Liver (tissue), 9 donors: ENCODE data around the gene TBCD. TPM values are rescaled to one million over a fixed set of nuclear protein-coding genes. Genes with fewer than 3 reads are reported as not detected.

Experiments
- DNase-seq: peaks from one replicate; pipeline ENCODE4 v3.0.0-alpha.2; 2017; ENCODE audit warnings: low spot score
- H3K27ac ChIP-seq, 2 donors: one replicate each; pipeline ENCODE4 v1.7.0; 2013; ENCODE audit warnings: inconsistent platforms in 2 of 2, low read length in 2 of 2, control low read depth in 1 of 2, low read depth in 1 of 2, mild to moderate bottlenecking in 1 of 2
- H3K27me3 ChIP-seq, 4 donors: one replicate each; pipeline versions ENCODE4 v1.6.1 to v1.7.0; 2013; ENCODE audit warnings: low read length in 3 of 4, inconsistent platforms in 1 of 4, mild to moderate bottlenecking in 1 of 4, moderate library complexity in 1 of 4; ENCODE audit not compliant: control insufficient read depth in 4 of 4, insufficient read depth in 4 of 4
- H3K36me3 ChIP-seq, 4 donors: one replicate each; pipeline versions ENCODE4 v1.6.1 to v1.7.0; 2013; ENCODE audit warnings: low read length in 3 of 4, mild to moderate bottlenecking in 3 of 4, low read depth in 1 of 4, moderate library complexity in 1 of 4; ENCODE audit not compliant: control insufficient read depth in 4 of 4, insufficient read depth in 3 of 4
- H3K4me1 ChIP-seq, 4 donors: one replicate each; pipeline versions ENCODE4 v1.6.1 to v1.7.0; 2013; ENCODE audit warnings: low read length in 3 of 4, mild to moderate bottlenecking in 3 of 4, moderate library complexity in 1 of 4; ENCODE audit not compliant: control insufficient read depth in 4 of 4, insufficient read depth in 4 of 4
- H3K4me3 ChIP-seq, 3 donors: one replicate each; pipeline versions ENCODE4 v1.6.1 to v1.7.0; 2013; ENCODE audit warnings: low read length in 3 of 3, control low read depth in 1 of 3, low read depth in 1 of 3, mild to moderate bottlenecking in 1 of 3
- H3K9ac ChIP-seq, 2 donors: one replicate each; pipeline ENCODE4 v1.7.0; 2013; ENCODE audit warnings: low read length in 2 of 2, mild to moderate bottlenecking in 2 of 2, moderate library complexity in 2 of 2, control low read depth in 1 of 2, low read depth in 1 of 2
- H3K9me3 ChIP-seq, 4 donors: one replicate each; pipeline versions ENCODE4 v1.6.1 to v1.7.0; 2013; ENCODE audit warnings: low read length in 3 of 4; ENCODE audit not compliant: control insufficient read depth in 4 of 4
- EGR1 ChIP-seq, 2 donors: IDR thresholded peaks; 2 replicates each; pipeline ENCODE4 v1.6.1; 2016 to 2018; ENCODE audit warnings: antibody characterized with exemption in 2 of 2, low read depth in 2 of 2
- FOXA1 ChIP-seq: IDR thresholded peaks from 2 replicates; pipeline ENCODE4 v1.6.1; 2016; ENCODE audit warnings: antibody characterized with exemption
- FOXA2 ChIP-seq: IDR thresholded peaks from 2 replicates; pipeline ENCODE4 v1.6.1; 2016; ENCODE audit warnings: antibody characterized with exemption
- GABPA ChIP-seq, 2 donors: IDR thresholded peaks in 1 of 2; conservative IDR thresholded peaks in 1 of 2; 2 replicates each; pipeline ENCODE4 v1.6.1; 2016; ENCODE audit warnings: antibody characterized with exemption in 2 of 2, mild to moderate bottlenecking in 1 of 2, moderate library complexity in 1 of 2
- HNF4A ChIP-seq, 2 donors: conservative IDR thresholded peaks; 2 replicates each; pipeline ENCODE4 v1.6.1; 2016; ENCODE audit warnings: antibody characterized with exemption in 2 of 2, mild to moderate bottlenecking in 2 of 2
- HNF4G ChIP-seq: IDR thresholded peaks from 2 replicates; pipeline ENCODE4 v1.6.1; 2016; ENCODE audit warnings: antibody characterized with exemption
- JUND ChIP-seq, 2 donors: IDR thresholded peaks; 2 replicates each; pipeline ENCODE4 v1.6.1; 2016; ENCODE audit warnings: antibody characterized with exemption in 2 of 2
- NR2F2 ChIP-seq: IDR thresholded peaks from 2 replicates; pipeline ENCODE4 v1.6.1; 2016; ENCODE audit warnings: antibody characterized with exemption
- RAD21 ChIP-seq, 2 donors: IDR thresholded peaks; 2 replicates each; pipeline ENCODE4 v1.6.1; 2016; ENCODE audit warnings: antibody characterized with exemption in 2 of 2, mild to moderate bottlenecking in 2 of 2
- RXRA ChIP-seq, 2 donors: IDR thresholded peaks; 2 replicates each; pipeline ENCODE4 v1.6.1; 2017 to 2018; ENCODE audit warnings: antibody characterized with exemption in 2 of 2, mild to moderate bottlenecking in 1 of 2
- SP1 ChIP-seq: IDR thresholded peaks from 2 replicates; pipeline ENCODE4 v1.6.1; 2018; ENCODE audit warnings: antibody characterized with exemption, mild to moderate bottlenecking
- YY1 ChIP-seq: IDR thresholded peaks from 2 replicates; pipeline ENCODE4 v1.6.1; 2016; ENCODE audit warnings: antibody characterized with exemption, mild to moderate bottlenecking
- WGBS: extraction: QIAGEN DNeasy Blood & Tissue Kit; methylation state at CpG from one replicate; pipeline ENCODE4 v1.1.7; 2013; 5-methylcytosine and 5-hydroxymethylcytosine counted together
- polyA plus RNA-seq, 2 donors: library from polyadenylated mRNA; stranded (reverse) in 1 of 2; unstranded in 1 of 2; fragments of 200-250 nt in 1 of 2; fragments of >200 nt in 1 of 2; fragmentation: Nextera tagmentation in 1 of 2; extraction: Ambion mirVana in 1 of 2; gene quantifications; one replicate each; pipeline versions ENCODE4 v1.2.1 to v1.2.3, GENCODE V29; 2013 to 2015
- total RNA-seq, 2 donors: library from RNA; depleted of rRNA; stranded (reverse); fragments of >200 nt; gene quantifications; one replicate each; pipeline ENCODE4 v1.2.3, GENCODE V29; 2014
- TF ChIP-seq, protein P1 (sequence below): IDR thresholded peaks from 2 replicates; pipeline ENCODE4 v1.6.1; 2016; ENCODE audit warnings: antibody characterized with exemption
- TF ChIP-seq, protein P2 (sequence below): IDR thresholded peaks from 2 replicates; pipeline ENCODE4 v1.6.1; 2016; ENCODE audit warnings: antibody characterized with exemption
- TF ChIP-seq, protein P3 (sequence below): IDR thresholded peaks from 2 replicates; pipeline ENCODE4 v1.6.1; 2016; ENCODE audit warnings: antibody characterized with exemption, mild to moderate bottlenecking
- TF ChIP-seq, protein P4 (sequence below): IDR thresholded peaks from 2 replicates; pipeline ENCODE4 v1.6.1; 2016; ENCODE audit warnings: antibody characterized with exemption
- TF ChIP-seq, protein P5 (sequence below): fragments of 150-350 bp; IDR thresholded peaks from 2 replicates; pipeline ENCODE4 v1.5.1; 2017; ENCODE audit warnings: improper control_type of control experiment, low read depth, low read length; ENCODE audit not compliant: missing input control
- donor health status: healthy.
- donor health status: healthy.
- donor health status: healthy.
- donor health status: healthy.
- donor health status: healthy.

Gene TBCD
- total and polyA plus RNA-seq, 4 donors = 29.8 to 42.2 (median 33.0) TPM

DNA sequence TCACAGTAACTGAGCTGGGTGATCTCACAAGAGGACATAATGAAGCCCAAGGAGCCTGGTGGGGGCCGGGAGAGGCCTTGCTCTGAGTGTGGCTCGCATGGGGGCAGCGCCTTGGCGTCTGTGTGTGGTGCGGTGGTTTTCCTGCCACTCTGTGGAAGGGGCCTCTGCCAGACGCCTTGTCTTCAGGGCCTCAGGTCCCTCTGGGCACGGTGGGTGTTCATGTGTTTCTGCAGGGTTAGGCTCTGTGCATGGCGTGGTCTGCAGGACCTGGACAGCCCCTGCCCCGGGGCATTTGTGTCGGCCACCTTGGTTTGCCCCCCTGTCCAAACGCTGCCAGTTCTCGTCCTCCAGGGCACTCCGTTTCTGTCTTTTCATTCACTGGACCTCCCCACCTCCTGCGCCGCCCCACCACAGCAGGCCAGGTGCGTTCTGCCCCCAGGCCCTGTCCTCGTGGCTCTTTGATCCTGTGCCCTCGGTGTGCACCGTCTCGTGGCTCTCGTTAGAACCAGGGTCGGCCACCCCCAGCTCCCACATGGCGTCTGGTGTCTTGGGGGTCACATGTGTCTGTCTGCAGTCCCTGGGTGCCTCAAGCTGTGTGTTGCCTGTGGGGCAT is 131.7 kb downstream of the TBCD start:
- no peak for DNase-seq
- Histone ChIP-seq H3K9ac (no peak overlapping the region), H3K4me3 (no peak overlapping the region), H3K4me1 (peaks cover 1 to 10% (median 5%) of the 10 kb centered on the region in 4 donors), H3K27ac (no peak overlapping the region), H3K27me3 (no peaks in the 10 kb centered on the region), H3K9me3 (no peaks in the 10 kb centered on the region), H3K36me3 (no peaks in the 10 kb centered on the region)
- TF ChIP-seq, protein P1, sequence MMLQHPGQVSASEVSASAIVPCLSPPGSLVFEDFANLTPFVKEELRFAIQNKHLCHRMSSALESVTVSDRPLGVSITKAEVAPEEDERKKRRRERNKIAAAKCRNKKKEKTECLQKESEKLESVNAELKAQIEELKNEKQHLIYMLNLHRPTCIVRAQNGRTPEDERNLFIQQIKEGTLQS = no peak
- TF ChIP-seq HNF4A (conservative IDR thresholded peaks at IDR 0.05) (no peak), GABPA (IDR thresholded peaks at IDR 0.05 in 1 of 2, conservative IDR thresholded peaks at IDR 0.05 in 1 of 2) (no peak), NR2F2 (no peak), SP1 (no peak), RAD21 (IDR thresholded peaks at IDR 0.05) (no peak), EGR1 (IDR thresholded peaks at IDR 0.05; ENCODE audit: low read depth in 2 of 2) (no peak), RXRA (IDR thresholded peaks at IDR 0.05) (no peak)
- 89% methylated on average over 23 of the region's 23 CpGs for WGBS

DNA sequence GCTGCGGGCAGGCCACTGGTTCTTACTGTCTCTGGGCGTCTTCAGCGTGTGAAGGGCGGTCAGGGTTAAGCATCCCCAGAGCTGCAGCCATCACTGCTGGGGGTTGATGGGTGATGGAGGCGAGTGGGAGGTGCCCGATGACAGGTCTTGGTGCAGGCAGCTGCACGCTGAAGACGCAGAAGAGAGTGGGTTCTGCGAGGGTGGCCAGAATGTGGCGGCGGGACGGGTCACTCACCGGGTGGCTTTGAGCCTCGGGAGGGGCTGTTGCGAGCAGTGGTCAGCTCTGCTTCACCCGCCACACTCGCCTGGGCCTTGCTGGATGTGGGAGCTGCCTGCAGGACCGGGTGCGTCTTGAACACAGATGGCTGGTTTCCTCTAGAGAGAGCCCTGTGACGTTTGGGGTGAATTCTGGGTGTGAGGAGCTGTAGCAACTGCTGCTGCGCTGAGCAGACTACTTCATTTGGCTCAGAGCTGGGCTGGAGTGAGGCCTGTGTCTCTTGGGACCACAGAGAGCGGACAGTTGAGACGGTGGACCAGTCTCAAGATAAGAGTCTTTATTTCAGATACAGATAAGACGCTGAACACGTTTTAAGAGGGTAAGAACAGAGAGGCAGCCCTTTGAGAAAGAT is 132.6 kb downstream of the TBCD start:
- no peaks in the 10 kb centered on the region for H3K27me3 ChIP-seq
- H3K36me3 ChIP-seq = no peaks in the 10 kb centered on the region
- H3K4me3 ChIP-seq = no peak overlapping the region
- TF ChIP-seq, protein P2, sequence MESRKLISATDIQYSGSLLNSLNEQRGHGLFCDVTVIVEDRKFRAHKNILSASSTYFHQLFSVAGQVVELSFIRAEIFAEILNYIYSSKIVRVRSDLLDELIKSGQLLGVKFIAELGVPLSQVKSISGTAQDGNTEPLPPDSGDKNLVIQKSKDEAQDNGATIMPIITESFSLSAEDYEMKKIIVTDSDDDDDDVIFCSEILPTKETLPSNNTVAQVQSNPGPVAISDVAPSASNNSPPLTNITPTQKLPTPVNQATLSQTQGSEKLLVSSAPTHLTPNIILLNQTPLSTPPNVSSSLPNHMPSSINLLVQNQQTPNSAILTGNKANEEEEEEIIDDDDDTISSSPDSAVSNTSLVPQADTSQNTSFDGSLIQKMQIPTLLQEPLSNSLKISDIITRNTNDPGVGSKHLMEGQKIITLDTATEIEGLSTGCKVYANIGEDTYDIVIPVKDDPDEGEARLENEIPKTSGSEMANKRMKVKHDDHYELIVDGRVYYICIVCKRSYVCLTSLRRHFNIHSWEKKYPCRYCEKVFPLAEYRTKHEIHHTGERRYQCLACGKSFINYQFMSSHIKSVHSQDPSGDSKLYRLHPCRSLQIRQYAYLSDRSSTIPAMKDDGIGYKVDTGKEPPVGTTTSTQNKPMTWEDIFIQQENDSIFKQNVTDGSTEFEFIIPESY = no peak
- TF ChIP-seq RAD21 (IDR thresholded peaks at IDR 0.05) (no peak), FOXA2 (no peak), YY1 (no peak), HNF4A (conservative IDR thresholded peaks at IDR 0.05) (no peak), GABPA (IDR thresholded peaks at IDR 0.05 in 1 of 2, conservative IDR thresholded peaks at IDR 0.05 in 1 of 2) (no peak)
- TF ChIP-seq, protein P1 = no peak
- WGBS = 89% methylated on average over 25 of the region's 25 CpGs
- no peak for DNase-seq
- peaks cover 8 to 19% (median 12%) of the 10 kb centered on the region in 4 donors for H3K4me1 ChIP-seq
- H3K27ac ChIP-seq = no peak overlapping the region
- no peak overlapping the region for H3K9ac ChIP-seq
- H3K9me3 ChIP-seq = no peaks in the 10 kb centered on the region

DNA sequence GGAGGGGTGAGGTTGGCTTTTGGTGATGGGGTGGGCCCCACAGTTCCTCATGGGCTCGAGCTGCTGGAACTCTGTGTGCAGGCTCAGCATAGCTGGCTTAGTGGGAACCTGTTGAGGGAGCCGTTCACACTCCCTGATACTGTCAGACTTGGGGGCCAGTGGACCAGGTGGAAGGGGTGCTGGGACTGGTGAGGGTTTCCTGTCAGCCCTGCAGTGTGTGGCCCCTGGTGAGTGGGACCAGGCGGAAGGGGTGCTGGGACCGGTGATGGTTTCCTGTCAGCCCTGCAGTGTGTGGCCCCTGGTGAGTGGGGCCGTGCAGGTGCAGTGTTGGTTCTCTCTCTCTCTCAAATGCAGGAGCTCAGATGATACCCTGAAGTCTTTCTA is 133.1 kb downstream of the TBCD start:
- Histone ChIP-seq H3K36me3 (no peaks in the 10 kb centered on the region), H3K4me3 (no peak overlapping the region), H3K4me1 (peaks cover 10 to 24% (median 17%) of the 10 kb centered on the region in 4 donors), H3K9me3 (no peaks in the 10 kb centered on the region), H3K27me3 (no peaks in the 10 kb centered on the region), H3K27ac (no peak overlapping the region), H3K9ac (no peak overlapping the region)
- 86% methylated on average over 5 of the region's 5 CpGs for WGBS
- no peak for DNase-seq
- no peak for TF ChIP-seq JUND (IDR thresholded peaks at IDR 0.05)
- TF ChIP-seq FOXA1 = no peak
- TF ChIP-seq FOXA2 = no peak
- TF ChIP-seq RAD21 (IDR thresholded peaks at IDR 0.05) = no peak
- TF ChIP-seq HNF4G = no peak
- TF ChIP-seq NR2F2 = no peak
- no peak for TF ChIP-seq RXRA (IDR thresholded peaks at IDR 0.05)
- TF ChIP-seq, protein P1 = no peak
- TF ChIP-seq SP1 = no peak
- TF ChIP-seq, protein P3, sequence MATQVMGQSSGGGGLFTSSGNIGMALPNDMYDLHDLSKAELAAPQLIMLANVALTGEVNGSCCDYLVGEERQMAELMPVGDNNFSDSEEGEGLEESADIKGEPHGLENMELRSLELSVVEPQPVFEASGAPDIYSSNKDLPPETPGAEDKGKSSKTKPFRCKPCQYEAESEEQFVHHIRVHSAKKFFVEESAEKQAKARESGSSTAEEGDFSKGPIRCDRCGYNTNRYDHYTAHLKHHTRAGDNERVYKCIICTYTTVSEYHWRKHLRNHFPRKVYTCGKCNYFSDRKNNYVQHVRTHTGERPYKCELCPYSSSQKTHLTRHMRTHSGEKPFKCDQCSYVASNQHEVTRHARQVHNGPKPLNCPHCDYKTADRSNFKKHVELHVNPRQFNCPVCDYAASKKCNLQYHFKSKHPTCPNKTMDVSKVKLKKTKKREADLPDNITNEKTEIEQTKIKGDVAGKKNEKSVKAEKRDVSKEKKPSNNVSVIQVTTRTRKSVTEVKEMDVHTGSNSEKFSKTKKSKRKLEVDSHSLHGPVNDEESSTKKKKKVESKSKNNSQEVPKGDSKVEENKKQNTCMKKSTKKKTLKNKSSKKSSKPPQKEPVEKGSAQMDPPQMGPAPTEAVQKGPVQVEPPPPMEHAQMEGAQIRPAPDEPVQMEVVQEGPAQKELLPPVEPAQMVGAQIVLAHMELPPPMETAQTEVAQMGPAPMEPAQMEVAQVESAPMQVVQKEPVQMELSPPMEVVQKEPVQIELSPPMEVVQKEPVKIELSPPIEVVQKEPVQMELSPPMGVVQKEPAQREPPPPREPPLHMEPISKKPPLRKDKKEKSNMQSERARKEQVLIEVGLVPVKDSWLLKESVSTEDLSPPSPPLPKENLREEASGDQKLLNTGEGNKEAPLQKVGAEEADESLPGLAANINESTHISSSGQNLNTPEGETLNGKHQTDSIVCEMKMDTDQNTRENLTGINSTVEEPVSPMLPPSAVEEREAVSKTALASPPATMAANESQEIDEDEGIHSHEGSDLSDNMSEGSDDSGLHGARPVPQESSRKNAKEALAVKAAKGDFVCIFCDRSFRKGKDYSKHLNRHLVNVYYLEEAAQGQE = no peak
- no peak for TF ChIP-seq EGR1 (IDR thresholded peaks at IDR 0.05; ENCODE audit: low read depth in 2 of 2)
- no peak for TF ChIP-seq YY1
- TF ChIP-seq GABPA (IDR thresholded peaks at IDR 0.05 in 1 of 2, conservative IDR thresholded peaks at IDR 0.05 in 1 of 2) = no peak
- no peak for TF ChIP-seq HNF4A (conservative IDR thresholded peaks at IDR 0.05)
- TF ChIP-seq, protein P4, sequence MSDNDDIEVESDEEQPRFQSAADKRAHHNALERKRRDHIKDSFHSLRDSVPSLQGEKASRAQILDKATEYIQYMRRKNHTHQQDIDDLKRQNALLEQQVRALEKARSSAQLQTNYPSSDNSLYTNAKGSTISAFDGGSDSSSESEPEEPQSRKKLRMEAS = no peak
- TF ChIP-seq, protein P5, sequence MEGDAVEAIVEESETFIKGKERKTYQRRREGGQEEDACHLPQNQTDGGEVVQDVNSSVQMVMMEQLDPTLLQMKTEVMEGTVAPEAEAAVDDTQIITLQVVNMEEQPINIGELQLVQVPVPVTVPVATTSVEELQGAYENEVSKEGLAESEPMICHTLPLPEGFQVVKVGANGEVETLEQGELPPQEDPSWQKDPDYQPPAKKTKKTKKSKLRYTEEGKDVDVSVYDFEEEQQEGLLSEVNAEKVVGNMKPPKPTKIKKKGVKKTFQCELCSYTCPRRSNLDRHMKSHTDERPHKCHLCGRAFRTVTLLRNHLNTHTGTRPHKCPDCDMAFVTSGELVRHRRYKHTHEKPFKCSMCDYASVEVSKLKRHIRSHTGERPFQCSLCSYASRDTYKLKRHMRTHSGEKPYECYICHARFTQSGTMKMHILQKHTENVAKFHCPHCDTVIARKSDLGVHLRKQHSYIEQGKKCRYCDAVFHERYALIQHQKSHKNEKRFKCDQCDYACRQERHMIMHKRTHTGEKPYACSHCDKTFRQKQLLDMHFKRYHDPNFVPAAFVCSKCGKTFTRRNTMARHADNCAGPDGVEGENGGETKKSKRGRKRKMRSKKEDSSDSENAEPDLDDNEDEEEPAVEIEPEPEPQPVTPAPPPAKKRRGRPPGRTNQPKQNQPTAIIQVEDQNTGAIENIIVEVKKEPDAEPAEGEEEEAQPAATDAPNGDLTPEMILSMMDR = no peak
